ENCODE results near the gene IL4R. TPM values are rescaled to one million over a fixed set of nuclear protein-coding genes. Genes with fewer than 3 reads are reported as not detected.

Gene IL4R
- total RNA-seq (10 to 100 TPM; 11.3 to 39.5 (median 17.4) TPM), polyA plus RNA-seq (10 to 100 TPM; 13.5 to 26.6 TPM)
- long read RNA-seq, donor 1, partial matches to known transcripts: 0 of 7 reads
- long read RNA-seq, donor 1, other reads (novel, unspliced or antisense): 6 of 7 reads
- long read RNA-seq, donor 2, partial matches to known transcripts: 0 of 1 reads
- long read RNA-seq, donor 2, other reads (novel, unspliced or antisense): 0 of 1 reads
- long read RNA-seq, donor 3, partial matches to known transcripts: 3 of 22 reads
- long read RNA-seq, donor 3, other reads (novel, unspliced or antisense): 11 of 22 reads

- H3K36me3 ChIP-seq: no peaks in the 10 kb centered on the region
- H3K4me3 ChIP-seq: peak within 1 kb of the TSS; percentile 90
- intact Hi-C loops (cut with DNase I): no loop called here
- peaks cover 5% of the 10 kb centered on the region for H3K4me1 ChIP-seq (ENCODE audit: insufficient read depth)
- H3K27ac ChIP-seq: peak within 1 kb of the TSS; percentile 63 to 88
- peak in 4 of 5 donors; percentile 39 to 72 (median 62) for DNase-seq
- H3K9me3 ChIP-seq: no peaks in the 10 kb centered on the region
- H3K27me3 ChIP-seq: no peaks in the 10 kb centered on the region
- 0 to 1% (median 1%) methylated on average over 43 to 85 of the region's 85 CpGs for WGBS, 3 donors
- TF ChIP-seq, protein P1, sequence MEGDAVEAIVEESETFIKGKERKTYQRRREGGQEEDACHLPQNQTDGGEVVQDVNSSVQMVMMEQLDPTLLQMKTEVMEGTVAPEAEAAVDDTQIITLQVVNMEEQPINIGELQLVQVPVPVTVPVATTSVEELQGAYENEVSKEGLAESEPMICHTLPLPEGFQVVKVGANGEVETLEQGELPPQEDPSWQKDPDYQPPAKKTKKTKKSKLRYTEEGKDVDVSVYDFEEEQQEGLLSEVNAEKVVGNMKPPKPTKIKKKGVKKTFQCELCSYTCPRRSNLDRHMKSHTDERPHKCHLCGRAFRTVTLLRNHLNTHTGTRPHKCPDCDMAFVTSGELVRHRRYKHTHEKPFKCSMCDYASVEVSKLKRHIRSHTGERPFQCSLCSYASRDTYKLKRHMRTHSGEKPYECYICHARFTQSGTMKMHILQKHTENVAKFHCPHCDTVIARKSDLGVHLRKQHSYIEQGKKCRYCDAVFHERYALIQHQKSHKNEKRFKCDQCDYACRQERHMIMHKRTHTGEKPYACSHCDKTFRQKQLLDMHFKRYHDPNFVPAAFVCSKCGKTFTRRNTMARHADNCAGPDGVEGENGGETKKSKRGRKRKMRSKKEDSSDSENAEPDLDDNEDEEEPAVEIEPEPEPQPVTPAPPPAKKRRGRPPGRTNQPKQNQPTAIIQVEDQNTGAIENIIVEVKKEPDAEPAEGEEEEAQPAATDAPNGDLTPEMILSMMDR (IDR thresholded peaks at IDR 0.05): no peak
- TF ChIP-seq EP300 (IDR thresholded peaks at IDR 0.05) (no peak), POLR2A (IDR thresholded peaks at IDR 0.05) (no peak)
Observed at GRCh38 chr16:27313422-27314160, at the start of gene IL4R. Gene IL4R, plus strand, starts transcription at chr16:27313974. Its CDS starts 26,230 bp downstream, at chr16:27340204.

- Histone ChIP-seq H3K4me3 (no peak overlapping the region), H3K9me3 (no peaks in the 10 kb centered on the region), H3K27ac (no peak overlapping the region), H3K36me3 (no peaks in the 10 kb centered on the region), H3K27me3 (no peaks in the 10 kb centered on the region), H3K4me1 (ENCODE audit: insufficient read depth) (peaks cover 6% of the 10 kb centered on the region)
- no peak for DNase-seq
- intact Hi-C loops (cut with DNase I): loop anchor here in 1 of 4 donors (10.0 kb wide), 1 partner anchor 461 kb away; no protein-coding TSS in a partner anchor
- 57 to 63% (median 59%) methylated on average over 6 of the region's 6 CpGs for WGBS, 3 donors
- TF ChIP-seq, protein P1 (IDR thresholded peaks at IDR 0.05): no peak
- no peak for TF ChIP-seq POLR2A (IDR thresholded peaks at IDR 0.05)
- TF ChIP-seq EP300 (IDR thresholded peaks at IDR 0.05): no peak
Observed at GRCh38 chr16:27264151-27264550, 49.6 kb upstream of the IL4R start.

GRCh38 chr16:27265982-27266381 lies 47.8 kb upstream of the IL4R start:
- intact Hi-C loops (cut with DNase I): loop anchor here in 2 of 4 donors (5.0 to 10.0 kb wide), 2 partner anchors 56 to 459 kb away; no protein-coding TSS in a partner anchor
- no peak overlapping the region for H3K27ac ChIP-seq

GRCh38 chr16:27267037-27267677 lies 46.6 kb upstream of the IL4R start:
- WGBS, 3 donors: 78 to 87% (median 87%) methylated on average over 8 of the region's 8 CpGs

More at GRCh38 chr16:27265982-27266381, 47.8 kb upstream of the IL4R start:
- TF ChIP-seq, protein P1 (IDR thresholded peaks at IDR 0.05): no peak
- no peak for TF ChIP-seq EP300 (IDR thresholded peaks at IDR 0.05)
- TF ChIP-seq POLR2A (IDR thresholded peaks at IDR 0.05): no peak
- H3K27me3 ChIP-seq: no peaks in the 10 kb centered on the region
- no peaks in the 10 kb centered on the region for H3K9me3 ChIP-seq
- no peak overlapping the region for H3K4me3 ChIP-seq
- H3K36me3 ChIP-seq: no peaks in the 10 kb centered on the region
- no peak for DNase-seq
- WGBS, 3 donors: 98% methylated on average over 1 of the region's 1 CpG
- H3K4me1 ChIP-seq (ENCODE audit: insufficient read depth): peaks cover 8% of the 10 kb centered on the region

More at GRCh38 chr16:27267037-27267677, 46.6 kb upstream of the IL4R start:
- no peaks in the 10 kb centered on the region for H3K9me3 ChIP-seq
- H3K4me3 ChIP-seq: no peak overlapping the region
- DNase-seq: no peak
- intact Hi-C loops (cut with DNase I): loop anchor here in 2 of 4 donors (5.0 to 10.0 kb wide), 2 partner anchors 55 to 458 kb away; no protein-coding TSS in a partner anchor
- peaks cover 8% of the 10 kb centered on the region for H3K4me1 ChIP-seq (ENCODE audit: insufficient read depth)
- H3K36me3 ChIP-seq: no peaks in the 10 kb centered on the region
- H3K27me3 ChIP-seq: no peaks in the 10 kb centered on the region
- TF ChIP-seq, protein P1 (IDR thresholded peaks at IDR 0.05): no peak
- H3K27ac ChIP-seq: no peak overlapping the region
